ENCODE results near the gene MUC4. TPM values are rescaled to one million over a fixed set of nuclear protein-coding genes. Genes with fewer than 3 reads are reported as not detected.

Gene MUC4
- total and polyA plus RNA-seq, 9 of the 15 experiments (the other 6 are each of a cell fraction or from before 2014, with no cell fraction given): under 0.01 to 0.21 (median 0.10) TPM; not detected in 4

GRCh38 chr3:195856410-195857084 lies 44.8 kb upstream of the MUC4 start (continued):
- no peak for TF ChIP-seq ZNF197 (CRISPR knock-in tag; IDR thresholded peaks at IDR 0.05; ENCODE audit: low read depth)
- no peak for TF ChIP-seq SLC30A9 (CRISPR knock-in tag; IDR thresholded peaks at IDR 0.05)
- peak; percentile 23 for TF ChIP-seq NEUROD1 (IDR thresholded peaks at IDR 0.05; ENCODE audit: borderline replicate concordance, low read depth, low read length, partially characterized antibody)
- TF ChIP-seq DPF2 (IDR thresholded peaks at IDR 0.05): peak; percentile 89
- TF ChIP-seq CTBP1 (IDR thresholded peaks at IDR 0.05; ENCODE audit: borderline replicate concordance): peak; percentile 81; the same call in 1 of the 2 replicates
- TF ChIP-seq ESRRB (CRISPR knock-in tag; IDR thresholded peaks at IDR 0.05; ENCODE audit: borderline replicate concordance): no peak
- TF ChIP-seq PURB (CRISPR knock-in tag; IDR thresholded peaks at IDR 0.05; ENCODE audit: low read depth): no peak
- TF ChIP-seq ZNF76 (CRISPR knock-in tag; IDR thresholded peaks at IDR 0.05; ENCODE audit: borderline replicate concordance): 0 out of 2 replicates have a peak, but pooled peaks have one; percentile 24
- 0 out of 2 replicates have a peak, but pooled peaks have one; percentile 51 for TF ChIP-seq ZNF584 (CRISPR knock-in tag; IDR thresholded peaks at IDR 0.05; ENCODE audit: low read depth)
- TF ChIP-seq KLF6 (CRISPR knock-in tag; IDR thresholded peaks at IDR 0.05; ENCODE audit: borderline replicate concordance): no peak
- peak; percentile 74 for TF ChIP-seq TAL1 (IDR thresholded peaks at IDR 0.05)
- TF ChIP-seq SMARCC2 (IDR thresholded peaks at IDR 0.05; ENCODE audit: low read depth): 0 out of 2 replicates have a peak, but pooled peaks have one; percentile 48
- TF ChIP-seq TCF3 (CRISPR knock-in tag; IDR thresholded peaks at IDR 0.05): peak; percentile 93
- no peak for TF ChIP-seq TCF15 (CRISPR knock-in tag; IDR thresholded peaks at IDR 0.05)
- TF ChIP-seq ZC3H8 (IDR thresholded peaks at IDR 0.05): no peak
- no peak; the same call in 1 of the 2 replicates for TF ChIP-seq GTF2E2 (tag; IDR thresholded peaks at IDR 0.05)
- peak in 1 of 2 experiments; percentile 47; a peak in 1 of 4 replicates for TF ChIP-seq ETV6 (IDR thresholded peaks at IDR 0.05; ENCODE audit: borderline replicate concordance in 1 of 2, low read depth in 2 of 2, low read length in 1 of 2)
- TF ChIP-seq ETV6 (CRISPR knock-in tag; IDR thresholded peaks at IDR 0.05; ENCODE audit: borderline replicate concordance): no peak
- TF ChIP-seq MCM7 (IDR thresholded peaks at IDR 0.05): no peak
- peak; percentile 81 for TF ChIP-seq LEF1 (IDR thresholded peaks at IDR 0.05)
- TF ChIP-seq POLR2AphosphoS2 (IDR thresholded peaks at IDR 0.05; ENCODE audit: low read length): no peak
- TF ChIP-seq POLR2AphosphoS5 (IDR thresholded peaks at IDR 0.05; ENCODE audit: control insufficient read depth, insufficient read depth, low read depth, low read length): peak; percentile 69
- no peak for TF ChIP-seq ZBTB7A (IDR thresholded peaks at IDR 0.05; ENCODE audit: borderline replicate concordance, control insufficient read depth, low read depth, low read length)
- TF ChIP-seq ZBTB33 (CRISPR knock-in tag; IDR thresholded peaks at IDR 0.05): no peak
- TF ChIP-seq CBFB (CRISPR knock-in tag; IDR thresholded peaks at IDR 0.05): peak; percentile 55; the same call in 1 of the 2 replicates
- TF ChIP-seq KAT8 (IDR thresholded peaks at IDR 0.05; ENCODE audit: low read depth): no peak
- TF ChIP-seq OTX1 (CRISPR knock-in tag; IDR thresholded peaks at IDR 0.05): no peak
- TF ChIP-seq ZKSCAN1 (IDR thresholded peaks at IDR 0.05; ENCODE audit: low read depth, low read length): peak; percentile 18; the same call in 1 of the 2 replicates
- no peak for TF ChIP-seq FOXP1 (CRISPR knock-in tag; IDR thresholded peaks at IDR 0.05)
- TF ChIP-seq XRCC5 (IDR thresholded peaks at IDR 0.05; ENCODE audit: low read depth, low read length): no peak

Data from K562 (cell line).